ENCODE data around the gene BAIAP2L1.

The BAIAP2L1 gene, protein sequence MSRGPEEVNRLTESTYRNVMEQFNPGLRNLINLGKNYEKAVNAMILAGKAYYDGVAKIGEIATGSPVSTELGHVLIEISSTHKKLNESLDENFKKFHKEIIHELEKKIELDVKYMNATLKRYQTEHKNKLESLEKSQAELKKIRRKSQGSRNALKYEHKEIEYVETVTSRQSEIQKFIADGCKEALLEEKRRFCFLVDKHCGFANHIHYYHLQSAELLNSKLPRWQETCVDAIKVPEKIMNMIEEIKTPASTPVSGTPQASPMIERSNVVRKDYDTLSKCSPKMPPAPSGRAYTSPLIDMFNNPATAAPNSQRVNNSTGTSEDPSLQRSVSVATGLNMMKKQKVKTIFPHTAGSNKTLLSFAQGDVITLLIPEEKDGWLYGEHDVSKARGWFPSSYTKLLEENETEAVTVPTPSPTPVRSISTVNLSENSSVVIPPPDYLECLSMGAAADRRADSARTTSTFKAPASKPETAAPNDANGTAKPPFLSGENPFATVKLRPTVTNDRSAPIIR

DNA sequence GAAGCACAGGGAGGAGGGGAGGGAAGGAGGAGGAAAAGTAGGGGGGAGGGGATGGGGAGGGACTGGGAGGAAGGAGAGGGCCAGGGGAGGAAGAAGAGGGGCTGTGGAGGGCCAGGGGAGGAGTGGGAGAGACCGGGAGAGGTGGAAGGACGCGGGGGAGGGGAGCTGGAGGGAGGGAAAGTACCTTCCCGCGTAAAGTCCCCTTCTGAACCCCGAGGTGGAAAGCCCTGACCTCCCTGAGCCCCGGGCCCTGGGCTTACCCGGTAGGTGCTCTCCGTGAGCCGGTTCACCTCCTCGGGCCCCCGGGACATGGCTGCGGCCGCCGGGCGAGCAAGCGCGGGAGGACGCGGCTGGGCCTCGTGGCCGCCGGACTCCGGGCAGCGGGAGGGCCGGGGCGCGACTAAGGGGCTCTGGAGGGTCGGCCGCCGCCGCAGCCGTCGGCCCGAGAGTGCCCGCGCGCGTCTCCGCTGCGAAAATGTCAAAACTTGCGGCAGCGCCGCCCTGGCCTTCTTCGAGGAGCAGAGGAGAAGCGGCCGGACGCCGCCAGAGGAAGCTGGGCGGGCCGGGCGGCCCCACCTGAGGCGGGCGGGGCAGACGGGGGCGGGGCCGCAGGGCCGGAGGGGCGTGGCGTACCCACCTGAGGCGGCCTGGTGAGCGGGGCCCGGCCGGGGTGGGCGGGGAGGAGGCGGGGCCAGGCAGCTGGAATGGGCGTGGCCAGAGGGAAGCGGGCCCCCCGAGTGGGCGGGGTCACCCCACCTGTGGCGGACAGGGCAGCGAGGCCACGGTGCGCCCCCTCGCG, at the start of gene BAIAP2L1:
TSS of gene BAIAP2L1 (minus strand) at position 549 of the 799 bp plus-strand sequence. CDS start at position 311, 238 bp downstream.
- TF ChIP-seq GATA2 (IDR thresholded peaks at IDR 0.05; ENCODE audit: low read depth, low read length) (no peak), GATA3 (IDR thresholded peaks at IDR 0.05; ENCODE audit: low read depth, low read length) (no peak)

GRCh38 chr7:98448766-98449165, 47.9 kb upstream of the BAIAP2L1 start:
- TF ChIP-seq GATA2 (IDR thresholded peaks at IDR 0.05; ENCODE audit: low read depth, low read length) (no peak), GATA3 (IDR thresholded peaks at IDR 0.05; ENCODE audit: low read depth, low read length) (no peak)

DNA sequence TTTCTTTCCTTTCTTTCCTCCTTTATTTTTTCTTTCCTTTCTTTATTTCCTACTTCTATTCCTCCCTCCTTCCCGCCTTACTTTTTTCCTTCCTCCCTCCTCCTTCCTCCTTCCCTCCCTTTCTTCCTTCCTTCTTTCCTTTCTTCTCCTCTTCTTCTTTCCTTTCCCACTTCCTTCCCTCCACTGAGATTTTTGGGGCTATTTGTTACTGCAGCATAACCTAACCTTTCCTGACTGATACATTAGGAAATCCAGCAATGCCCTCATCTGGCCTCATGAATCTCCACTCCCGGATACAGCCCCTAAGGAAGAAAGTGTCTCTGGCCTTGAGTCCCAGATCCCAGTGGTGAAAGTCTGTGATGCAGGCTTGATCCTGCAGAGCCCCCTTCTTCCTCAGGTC, 38.6 kb upstream of the BAIAP2L1 start:
- TF ChIP-seq GATA2 (IDR thresholded peaks at IDR 0.05; ENCODE audit: low read depth, low read length), result no peak
- no peak for TF ChIP-seq GATA3 (IDR thresholded peaks at IDR 0.05; ENCODE audit: low read depth, low read length)

DNA sequence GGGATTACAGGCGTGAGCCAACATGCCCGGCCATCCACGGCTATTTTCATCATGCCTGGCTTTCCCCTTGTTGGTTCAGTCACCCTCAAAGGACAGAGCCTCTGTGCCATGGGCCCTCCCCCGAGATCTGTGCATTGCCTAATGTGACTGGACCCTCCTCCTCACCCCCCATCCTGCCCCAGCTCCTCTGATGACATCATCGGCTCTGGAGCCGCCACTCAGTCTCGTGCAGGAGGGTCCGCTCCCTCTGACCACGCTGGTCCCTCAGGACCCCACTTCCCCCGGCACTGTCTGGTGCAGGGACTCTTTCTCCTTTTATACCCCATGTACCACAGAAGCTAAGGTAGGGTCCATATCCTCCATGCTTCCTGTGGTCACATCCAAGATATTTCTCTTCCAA, 33.2 kb upstream of the BAIAP2L1 start:
- TF ChIP-seq GATA3 (IDR thresholded peaks at IDR 0.05; ENCODE audit: low read depth, low read length), result no peak
- no peak for TF ChIP-seq GATA2 (IDR thresholded peaks at IDR 0.05; ENCODE audit: low read depth, low read length)

DNA sequence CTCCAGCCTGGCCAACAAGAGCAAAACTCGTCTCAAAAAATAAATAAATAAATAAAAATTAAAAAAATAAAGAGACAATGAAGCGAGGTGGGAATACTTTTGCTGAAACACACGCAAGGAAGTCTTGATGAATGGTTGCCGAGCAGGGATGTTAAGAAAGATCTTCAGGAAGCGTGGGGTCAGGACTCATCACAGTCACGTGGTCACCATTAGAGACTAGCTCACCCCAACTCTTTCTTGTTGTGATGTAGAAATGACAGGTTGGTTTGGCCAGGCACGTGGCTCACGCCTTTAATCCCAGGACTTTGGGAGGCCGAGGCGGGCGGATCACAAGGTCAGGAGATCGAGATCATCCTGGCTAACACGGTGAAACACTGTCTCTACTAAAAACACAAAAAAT, 28.9 kb upstream of the BAIAP2L1 start:
- TF ChIP-seq GATA3 (IDR thresholded peaks at IDR 0.05; ENCODE audit: low read depth, low read length) (no peak), GATA2 (IDR thresholded peaks at IDR 0.05; ENCODE audit: low read depth, low read length) (no peak)

GRCh38 chr7:98423043-98423442, 22.2 kb upstream of the BAIAP2L1 start:
- TF ChIP-seq GATA2 (IDR thresholded peaks at IDR 0.05; ENCODE audit: low read depth, low read length) (no peak), GATA3 (IDR thresholded peaks at IDR 0.05; ENCODE audit: low read depth, low read length) (no peak)

DNA sequence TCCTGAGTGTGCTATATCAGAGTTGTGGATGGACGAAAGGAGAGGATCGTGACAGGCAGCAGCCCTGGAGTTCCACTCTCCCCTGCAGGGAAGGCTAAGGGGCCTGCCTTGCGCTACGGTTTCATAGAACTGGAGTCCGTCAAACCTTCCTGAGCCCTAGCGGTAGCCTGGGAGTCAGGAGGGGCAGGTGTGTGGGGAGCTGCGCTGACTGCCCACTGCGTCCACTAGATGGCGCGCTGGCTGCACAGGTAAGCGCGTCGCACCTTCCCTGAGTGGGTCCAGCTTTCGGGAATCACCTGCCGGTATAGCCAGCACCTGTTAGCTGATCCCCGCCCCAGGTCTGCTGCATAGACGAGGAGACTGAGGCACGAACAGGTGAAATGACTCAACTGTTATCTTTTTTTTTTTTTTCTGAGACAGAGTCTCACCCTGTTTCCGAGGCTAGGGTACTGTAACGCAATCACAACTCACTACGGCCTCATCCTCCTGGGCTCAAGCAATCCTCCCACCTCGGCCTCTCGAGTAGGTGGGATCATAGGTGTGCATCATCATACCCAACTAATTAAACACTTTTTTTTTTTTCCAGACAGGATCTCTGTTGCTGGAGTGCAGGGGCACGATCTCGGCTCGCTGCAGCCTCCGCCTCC, 20.2 kb upstream of the BAIAP2L1 start:
- TF ChIP-seq GATA2 (IDR thresholded peaks at IDR 0.05; ENCODE audit: low read depth, low read length) (no peak), GATA3 (IDR thresholded peaks at IDR 0.05; ENCODE audit: low read depth, low read length) (no peak)

DNA sequence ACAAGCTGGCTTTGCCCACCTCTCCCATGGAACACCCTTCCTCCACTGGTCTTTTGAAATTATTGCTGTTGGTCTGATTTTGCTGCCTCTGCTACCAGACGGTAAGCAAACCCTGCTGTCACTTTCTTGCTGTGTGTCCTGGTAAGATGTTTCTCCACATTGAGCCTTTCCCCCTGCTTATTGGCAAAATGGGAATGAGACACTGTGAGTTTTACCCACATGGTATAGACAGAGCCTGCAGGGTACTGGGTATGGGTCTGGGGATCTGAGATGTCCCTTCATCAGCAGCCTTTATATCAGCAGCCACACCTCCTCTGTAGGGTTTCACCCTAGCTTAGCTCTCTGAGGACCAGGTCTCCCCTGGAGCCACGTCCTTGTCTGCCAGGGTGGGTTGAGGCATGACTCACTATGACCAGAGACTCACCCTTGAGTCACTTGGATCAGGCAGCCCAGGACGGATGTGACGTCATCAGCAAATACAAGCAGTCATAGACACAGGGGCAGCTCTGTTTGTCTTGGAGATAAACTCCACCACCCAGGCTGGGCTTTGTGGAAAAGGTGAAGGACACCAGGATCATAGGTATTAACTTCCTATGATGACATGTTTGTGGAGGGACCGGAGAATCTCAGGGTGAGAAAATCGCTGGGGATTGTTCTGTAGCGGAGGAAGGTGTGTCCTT, 17.9 kb upstream of the BAIAP2L1 start:
- TF ChIP-seq GATA3 (IDR thresholded peaks at IDR 0.05; ENCODE audit: low read depth, low read length) (no peak), GATA2 (IDR thresholded peaks at IDR 0.05; ENCODE audit: low read depth, low read length) (no peak)

DNA sequence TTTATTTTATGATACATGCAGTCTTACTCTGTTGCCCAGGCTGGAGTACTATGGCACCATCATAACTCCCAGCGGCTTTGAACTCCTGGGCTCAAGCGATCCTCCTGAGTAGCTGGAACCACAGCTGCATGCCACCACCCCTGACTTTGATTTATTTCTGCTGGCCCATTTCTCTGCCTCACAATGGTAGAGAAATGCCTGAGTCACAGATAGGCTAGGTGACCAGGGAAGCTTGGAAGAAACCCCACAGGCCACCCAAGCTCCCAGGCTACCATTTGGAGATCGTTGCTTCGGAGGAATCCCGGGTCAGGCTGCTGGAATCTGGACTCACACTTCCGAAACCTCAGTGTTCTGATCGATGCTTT, 17.4 kb upstream of the BAIAP2L1 start:
- TF ChIP-seq GATA2 (IDR thresholded peaks at IDR 0.05; ENCODE audit: low read depth, low read length) (no peak), GATA3 (IDR thresholded peaks at IDR 0.05; ENCODE audit: low read depth, low read length) (no peak)

- TF ChIP-seq GATA2 (IDR thresholded peaks at IDR 0.05; ENCODE audit: low read depth, low read length) (no peak), GATA3 (IDR thresholded peaks at IDR 0.05; ENCODE audit: low read depth, low read length) (no peak)
These were observed 13.5 kb upstream of the BAIAP2L1 start for GRCh38 chr7:98414205-98414900.

- TF ChIP-seq GATA3 (IDR thresholded peaks at IDR 0.05; ENCODE audit: low read depth, low read length) (no peak), GATA2 (IDR thresholded peaks at IDR 0.05; ENCODE audit: low read depth, low read length) (no peak)
These were observed 9.0 kb upstream of the BAIAP2L1 start for GRCh38 chr7:98409843-98410242.

DNA sequence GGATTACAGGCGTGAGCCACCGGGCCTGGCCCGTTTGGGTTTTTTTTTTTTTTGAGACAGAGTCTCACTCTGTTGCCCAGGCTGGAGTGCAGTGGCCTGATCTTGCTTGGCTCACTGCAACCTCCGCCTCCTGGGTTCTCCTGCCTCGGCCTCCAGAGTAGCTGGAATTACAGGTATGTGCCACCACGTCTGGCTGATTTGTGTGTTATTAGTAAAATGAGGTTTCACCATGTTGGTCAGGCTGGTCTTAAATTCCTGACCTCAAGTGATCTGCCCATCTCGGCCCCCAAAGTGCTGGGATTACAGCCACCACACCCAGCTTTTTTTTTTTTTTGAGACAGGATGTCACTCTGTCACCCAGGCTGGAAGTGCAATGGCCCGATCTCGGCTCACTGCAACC, 5.9 kb upstream of the BAIAP2L1 start:
- TF ChIP-seq GATA3 (IDR thresholded peaks at IDR 0.05; ENCODE audit: low read depth, low read length), result no peak
- no peak for TF ChIP-seq GATA2 (IDR thresholded peaks at IDR 0.05; ENCODE audit: low read depth, low read length)

DNA sequence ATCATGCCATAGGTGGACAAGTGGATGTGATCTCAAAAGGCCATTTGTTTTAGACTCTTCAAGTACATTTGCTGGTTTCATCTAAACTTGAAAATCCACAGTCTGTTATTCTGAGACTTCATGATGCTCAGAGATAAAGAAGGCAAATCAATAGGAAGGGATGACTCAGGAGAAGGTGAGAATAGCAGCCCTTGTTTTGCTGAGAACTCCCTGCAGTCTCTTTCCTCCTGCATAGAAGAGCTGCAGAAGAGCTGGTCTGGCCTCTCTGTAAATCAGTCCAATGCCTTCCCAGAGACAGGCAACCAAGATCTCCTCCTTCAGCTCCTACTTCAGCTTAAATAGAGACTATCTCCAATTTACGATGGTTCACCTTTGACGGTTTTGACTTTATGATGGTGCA, 4.0 kb upstream of the BAIAP2L1 start:
- no peak for TF ChIP-seq GATA3 (IDR thresholded peaks at IDR 0.05; ENCODE audit: low read depth, low read length)
- no peak for TF ChIP-seq GATA2 (IDR thresholded peaks at IDR 0.05; ENCODE audit: low read depth, low read length)
